Activated T-cell treated with anti-CD3 and anti-CD28 coated beads for 1 hour (primary cell): ENCODE data around the gene PSTPIP2.
"Not testable (repeated sequence)": the region's sequence is repeated elsewhere in the genome, so short reads cannot be mapped to it uniquely, and the experiment has no call there.

ENCODE experiments used
- DNase-seq: peaks from one replicate; pipeline ENCODE4 v3.0.0-alpha.2; 2020; ENCODE audit warnings: low read depth

PSTPIP2 gene

GRCh38 chr18:45984546-45985235, 87.4 kb downstream of the PSTPIP2 start:
- DNase-seq, result no peak

DNA sequence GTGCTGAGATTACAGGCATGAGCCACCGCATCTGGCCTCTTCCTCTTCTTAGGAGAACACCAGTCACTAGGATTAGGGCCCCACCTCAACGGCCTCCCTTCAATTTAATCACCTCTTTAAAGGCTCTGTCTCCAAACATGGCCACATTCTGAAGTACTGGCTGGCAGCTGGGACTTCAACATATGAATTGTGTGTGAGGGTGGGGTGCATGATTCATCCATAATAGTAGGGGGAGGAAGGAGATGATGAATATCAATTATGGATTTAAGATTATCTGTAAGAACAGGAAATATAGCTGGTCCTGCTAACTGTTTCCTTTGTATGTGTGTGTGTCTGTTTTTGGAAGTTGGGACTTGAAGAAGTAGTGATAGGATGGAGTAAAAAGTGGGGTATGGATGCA, 90.2 kb downstream of the PSTPIP2 start:
- no peak for DNase-seq

DNA sequence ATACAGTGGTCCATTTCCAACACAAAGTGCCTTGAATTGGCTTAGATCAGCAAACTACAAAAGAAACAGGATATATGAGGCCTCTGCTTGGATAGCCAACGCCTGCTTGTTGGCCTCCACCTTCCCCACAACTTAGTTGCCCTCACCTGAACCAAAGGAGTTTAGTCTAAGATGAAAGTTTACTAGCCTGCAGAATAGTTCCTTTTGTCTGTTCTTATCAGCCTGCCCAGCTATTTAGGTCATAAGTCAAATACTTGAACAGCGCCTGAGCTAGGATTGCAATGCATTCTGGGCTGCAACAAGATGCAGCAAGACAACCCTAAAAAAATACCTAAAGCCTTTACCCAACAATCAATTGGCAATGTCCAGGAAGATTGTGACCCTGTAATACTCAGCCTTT, 91.8 kb downstream of the PSTPIP2 start:
- DNase-seq, result no peak

DNA sequence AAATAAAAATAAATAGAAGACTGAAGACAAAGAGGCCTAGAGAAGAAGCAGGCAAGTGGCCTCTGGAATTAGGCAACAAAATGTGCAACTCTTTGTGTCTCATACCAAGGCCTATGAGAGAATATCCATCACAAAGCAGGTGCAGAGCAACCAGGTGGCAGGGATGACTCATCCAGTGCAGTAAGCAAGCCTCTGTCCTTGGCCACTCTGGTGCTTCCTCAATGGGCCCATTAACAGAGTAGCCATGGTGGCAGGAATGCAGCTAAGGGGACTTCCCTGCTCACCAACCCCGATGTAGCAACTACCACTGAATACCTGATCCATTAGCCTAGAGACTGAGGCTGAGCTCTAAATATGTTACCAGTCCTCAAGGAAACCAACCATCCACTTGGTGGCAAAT, 94.0 kb downstream of the PSTPIP2 start:
- no peak for DNase-seq

- no peak for DNase-seq
These were observed 95.1 kb downstream of the PSTPIP2 start for GRCh38 chr18:45976974-45977373.

DNA sequence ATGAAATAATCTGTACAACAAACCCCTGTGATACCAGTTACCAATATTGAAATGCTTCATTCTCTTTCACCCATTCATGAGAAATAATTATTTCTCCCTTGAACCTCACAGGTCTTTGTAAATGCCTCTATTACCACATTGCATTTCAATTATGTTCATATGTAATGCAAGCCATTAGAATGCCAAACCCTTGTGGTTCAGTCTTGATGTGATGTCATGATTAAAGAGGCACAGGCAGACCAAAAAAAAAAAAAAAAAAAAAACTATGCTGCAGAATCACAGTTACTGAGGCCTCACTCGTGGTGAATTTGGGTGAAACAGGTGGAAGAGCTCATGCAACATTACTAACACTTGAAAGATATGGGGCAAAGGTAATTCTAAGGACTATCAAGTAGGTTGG, 95.5 kb downstream of the PSTPIP2 start:
- no peak for DNase-seq

DNA sequence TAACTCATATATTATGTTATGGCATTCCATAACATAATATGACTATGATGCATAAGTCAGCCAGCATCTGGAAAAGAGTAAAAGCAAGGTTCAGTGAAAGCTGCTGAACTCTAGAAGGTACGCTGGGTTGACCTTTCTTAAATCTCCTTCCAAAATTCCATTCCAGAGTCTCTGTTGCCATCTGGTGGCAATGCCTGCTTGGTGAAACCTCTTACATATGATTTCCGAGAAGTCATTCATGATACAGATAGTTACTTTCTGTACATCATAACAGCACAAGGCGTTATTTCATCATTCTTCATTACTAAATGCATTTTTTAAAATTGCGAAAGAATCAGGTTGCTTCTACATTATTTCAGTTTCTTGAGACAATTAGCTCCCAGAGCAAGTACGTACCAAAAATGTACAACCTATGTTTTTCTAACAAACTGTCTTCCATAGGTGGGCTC, 97.9 kb downstream of the PSTPIP2 start:
- DNase-seq, result peak; percentile 50

- peak; percentile 82 for DNase-seq
These were observed 104.9 kb downstream of the PSTPIP2 start, which contains the start of gene EPG5 for GRCh38 chr18:45967007-45967706. TSS of gene EPG5 (minus strand) at chr18:45967329. CDS start at chr18:45967239, 90 bp downstream.

DNA sequence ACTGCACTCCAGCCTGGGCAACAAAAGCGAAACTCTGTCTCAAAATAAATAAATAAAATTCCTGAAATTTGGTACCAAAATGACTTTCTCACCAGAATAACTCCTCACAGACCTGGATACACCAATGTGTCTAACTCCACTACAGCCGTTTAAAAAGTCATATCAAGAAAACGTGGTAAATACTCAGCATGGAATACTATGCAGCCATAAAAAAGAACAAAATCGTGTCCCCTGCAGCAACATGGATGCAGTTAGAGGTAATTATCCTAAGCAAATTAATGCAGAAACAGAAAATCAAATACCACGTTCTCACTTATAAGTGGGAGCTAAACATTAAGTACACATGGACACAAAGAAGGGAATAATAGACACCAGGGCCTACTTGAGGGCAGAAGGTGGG, 107.1 kb downstream of the PSTPIP2 start:
- DNase-seq, result not testable (repeated sequence)

GRCh38 chr18:45962866-45963265, 109.2 kb downstream of the PSTPIP2 start:
- no peak for DNase-seq

GRCh38 chr18:45962461-45962860, 109.6 kb downstream of the PSTPIP2 start:
- no peak for DNase-seq

DNA sequence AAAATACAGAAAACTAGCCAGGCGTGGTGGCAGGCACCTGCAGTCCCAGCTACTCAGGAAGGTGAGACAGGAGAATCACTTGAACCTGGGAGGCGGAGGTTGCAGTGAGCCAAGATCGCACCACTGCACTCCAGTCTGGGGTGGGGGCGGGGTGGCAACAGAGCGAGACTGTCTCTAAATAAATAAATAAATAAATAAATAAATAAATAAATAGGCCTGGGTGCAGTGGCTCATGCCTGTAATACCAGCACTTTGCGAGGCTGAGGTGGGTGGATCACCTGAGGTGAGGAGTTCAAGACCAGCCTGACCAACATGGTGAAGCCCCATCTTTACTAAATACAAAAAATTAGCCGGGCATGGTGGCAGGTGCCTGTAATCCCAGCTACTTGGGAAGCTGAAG, 112.6 kb downstream of the PSTPIP2 start:
- not testable (repeated sequence) for DNase-seq

DNA sequence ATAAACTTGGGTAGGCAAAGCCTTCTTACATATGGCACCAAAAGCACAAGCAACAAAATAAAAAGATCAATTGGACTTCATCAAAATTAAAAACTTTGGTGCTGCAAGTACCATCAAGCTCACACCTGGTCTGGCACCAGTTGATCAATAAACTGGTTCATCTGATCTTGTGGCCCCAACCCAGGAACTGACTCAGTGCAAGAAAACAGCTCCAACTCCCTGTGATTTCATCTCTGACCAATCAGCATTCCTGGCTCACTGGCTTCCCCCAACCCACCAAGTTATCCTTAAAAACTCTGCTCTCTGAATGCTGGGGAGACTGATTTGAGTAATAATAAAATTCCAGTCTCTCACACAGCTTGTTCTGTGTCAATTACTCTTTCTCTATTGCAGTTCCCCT, 113.3 kb downstream of the PSTPIP2 start:
- no peak for DNase-seq

GRCh38 chr18:45958027-45958426, 114.0 kb downstream of the PSTPIP2 start:
- DNase-seq, result no peak

DNA sequence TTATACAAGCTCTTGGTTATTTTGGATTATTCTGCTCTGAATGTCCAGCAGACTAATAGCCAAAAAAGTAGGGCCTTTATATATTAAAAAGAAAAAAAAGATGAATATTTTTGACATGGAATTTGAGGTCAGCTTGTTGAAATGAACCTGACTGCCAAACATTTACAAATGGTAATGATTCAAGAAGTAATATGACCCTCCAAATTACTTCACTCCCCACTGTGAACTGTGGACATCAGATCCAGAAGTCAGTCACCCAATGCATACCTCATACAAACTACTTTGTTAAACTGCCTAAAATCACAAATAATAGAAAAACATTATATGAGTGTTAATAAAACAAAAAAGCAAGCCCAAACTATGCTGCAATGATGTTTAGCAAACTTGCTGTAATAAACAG, 115.0 kb downstream of the PSTPIP2 start:
- no peak for DNase-seq

- DNase-seq, result no peak
These were observed 117.8 kb downstream of the PSTPIP2 start for GRCh38 chr18:45954070-45954934.

GRCh38 chr18:45951016-45951714, 120.9 kb downstream of the PSTPIP2 start:
- no peak for DNase-seq

DNA sequence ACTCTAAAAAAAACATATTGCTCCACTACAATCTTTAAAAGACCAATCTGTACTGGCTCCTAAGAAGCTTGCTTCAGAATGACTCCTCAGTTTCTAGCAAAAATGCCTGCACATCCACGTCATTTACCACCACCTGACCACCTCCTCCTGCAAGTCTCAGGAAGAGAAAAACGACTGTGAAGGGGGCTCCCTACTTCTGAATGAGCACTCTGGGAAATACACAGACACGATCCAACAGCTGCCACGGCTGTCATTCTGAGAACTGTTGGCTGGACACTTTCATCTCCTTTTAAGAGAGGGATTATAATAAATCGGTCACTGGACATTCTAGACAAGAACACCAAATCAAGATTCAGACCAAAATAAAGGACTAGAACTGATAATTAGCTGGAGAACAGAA, 126.4 kb downstream of the PSTPIP2 start:
- DNase-seq, result no peak

GRCh38 chr18:45940724-45941123, 131.3 kb downstream of the PSTPIP2 start:
- no peak for DNase-seq

DNA sequence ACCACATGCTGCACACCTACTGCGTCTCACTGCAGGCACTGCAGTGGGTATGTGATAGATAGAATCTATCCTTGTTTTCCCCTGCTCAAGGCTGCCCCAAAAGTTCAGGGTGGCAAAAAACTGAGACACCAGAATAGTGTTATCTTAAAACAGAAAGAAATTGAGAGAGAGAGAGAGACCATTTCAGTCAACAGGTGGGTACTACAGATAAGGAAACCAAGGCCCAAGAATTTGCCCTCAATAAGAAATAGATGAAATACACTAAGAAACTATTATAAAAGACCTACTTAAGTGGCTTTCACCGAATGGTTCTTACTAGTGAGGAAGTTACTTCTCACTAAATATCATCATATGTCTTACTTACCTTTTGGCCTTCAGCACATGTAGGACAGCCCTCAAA, 132.8 kb downstream of the PSTPIP2 start:
- DNase-seq, result no peak

- no peak for DNase-seq
These were observed 133.5 kb downstream of the PSTPIP2 start for GRCh38 chr18:45938488-45938935.
